Ectodermal cell (in vitro differentiated cells): ENCODE results near the gene GRK5.

ENCODE experiments used
- H3K27ac ChIP-seq: 2 replicates; pipeline ENCODE4 v1.7.0; 2013; ENCODE audit warnings: mild to moderate bottlenecking, low read depth, low read length; ENCODE audit not compliant: insufficient read depth, poor library complexity, severe bottlenecking
- H3K27me3 ChIP-seq: 2 replicates; pipeline ENCODE4 v1.7.0; 2013; ENCODE audit warnings: mild to moderate bottlenecking, low read length; ENCODE audit not compliant: insufficient read depth, control insufficient read depth, poor library complexity, severe bottlenecking
- H3K36me3 ChIP-seq: one replicate; pipeline ENCODE4 v1.7.0; 2013; ENCODE audit warnings: low read length; ENCODE audit not compliant: control insufficient read depth, insufficient read depth
- H3K4me1 ChIP-seq: one replicate; pipeline ENCODE4 v1.7.0; 2013; ENCODE audit warnings: low read length; ENCODE audit not compliant: control insufficient read depth, insufficient read depth
- H3K4me3 ChIP-seq: 2 replicates; pipeline ENCODE4 v1.7.0; 2013; ENCODE audit warnings: low read depth, low read length, control low read depth; ENCODE audit not compliant: insufficient read depth
- H3K9me3 ChIP-seq: 2 replicates; pipeline ENCODE4 v1.7.0; 2013; ENCODE audit warnings: mild to moderate bottlenecking, low read length, moderate library complexity; ENCODE audit not compliant: control insufficient read depth
- WGBS, 2 experiments: methylation state at CpG; one replicate each; pipeline ENCODE4 v1.1.7; 2013; ENCODE audit warnings: missing lambda C conversion rate in 2 of 2; 5-methylcytosine and 5-hydroxymethylcytosine counted together

Gene GRK5

GRCh38 chr10:119346095-119346832 is 138.9 kb downstream of the GRK5 start:
- H3K36me3 ChIP-seq, result no peaks in the 10 kb centered on the region
- no peak overlapping the region for H3K4me3 ChIP-seq
- no peak overlapping the region for H3K27ac ChIP-seq
- H3K27me3 ChIP-seq, result no peaks in the 10 kb centered on the region
- no peaks in the 10 kb centered on the region for H3K4me1 ChIP-seq
- H3K9me3 ChIP-seq, result no peaks in the 10 kb centered on the region
- WGBS, 2 experiments, result 85 to 86% methylated on average over 16 of the region's 16 CpGs

GRCh38 chr10:119347181-119347974 is 140.0 kb downstream of the GRK5 start:
- 93 to 95% methylated on average over 17 of the region's 17 CpGs for WGBS, 2 experiments
- no peak overlapping the region for H3K4me3 ChIP-seq
- H3K4me1 ChIP-seq, result no peaks in the 10 kb centered on the region
- H3K9me3 ChIP-seq, result no peaks in the 10 kb centered on the region
- H3K36me3 ChIP-seq, result no peaks in the 10 kb centered on the region
- no peaks in the 10 kb centered on the region for H3K27me3 ChIP-seq
- H3K27ac ChIP-seq, result no peak overlapping the region

GRCh38 chr10:119348106-119348505 is 140.7 kb downstream of the GRK5 start:
- 88 to 92% methylated on average over 5 of the region's 5 CpGs for WGBS, 2 experiments
- H3K4me1 ChIP-seq, result no peaks in the 10 kb centered on the region
- no peaks in the 10 kb centered on the region for H3K9me3 ChIP-seq
- H3K27me3 ChIP-seq, result no peaks in the 10 kb centered on the region
- H3K27ac ChIP-seq, result no peak overlapping the region
- H3K36me3 ChIP-seq, result no peaks in the 10 kb centered on the region
- H3K4me3 ChIP-seq, result no peak overlapping the region

GRCh38 chr10:119348516-119349240 is 141.3 kb downstream of the GRK5 start:
- no peaks in the 10 kb centered on the region for H3K9me3 ChIP-seq
- no peaks in the 10 kb centered on the region for H3K36me3 ChIP-seq
- no peaks in the 10 kb centered on the region for H3K4me1 ChIP-seq
- 85 to 87% methylated on average over 15 of the region's 15 CpGs for WGBS, 2 experiments
- H3K27ac ChIP-seq, result no peak overlapping the region
- no peak overlapping the region for H3K4me3 ChIP-seq
- H3K27me3 ChIP-seq, result no peaks in the 10 kb centered on the region

- no peaks in the 10 kb centered on the region for H3K36me3 ChIP-seq
- no peaks in the 10 kb centered on the region for H3K4me1 ChIP-seq
- 91 to 92% methylated on average over 5 of the region's 5 CpGs for WGBS, 2 experiments
- no peak overlapping the region for H3K27ac ChIP-seq
- H3K27me3 ChIP-seq, result no peaks in the 10 kb centered on the region
- H3K9me3 ChIP-seq, result no peaks in the 10 kb centered on the region
- no peak overlapping the region for H3K4me3 ChIP-seq
These were observed 142.0 kb downstream of the GRK5 start for GRCh38 chr10:119349341-119349740.

- H3K27me3 ChIP-seq, result no peaks in the 10 kb centered on the region
- no peak overlapping the region for H3K27ac ChIP-seq
- 95 to 97% methylated on average over 8 to 9 of the region's 9 CpGs for WGBS, 2 experiments
- H3K9me3 ChIP-seq, result no peaks in the 10 kb centered on the region
- no peaks in the 10 kb centered on the region for H3K4me1 ChIP-seq
- no peaks in the 10 kb centered on the region for H3K36me3 ChIP-seq
- H3K4me3 ChIP-seq, result no peak overlapping the region
These were observed 142.6 kb downstream of the GRK5 start for GRCh38 chr10:119349937-119350501.

GRCh38 chr10:119350502-119351097 is 143.2 kb downstream of the GRK5 start:
- no peaks in the 10 kb centered on the region for H3K4me1 ChIP-seq
- H3K27ac ChIP-seq, result no peak overlapping the region
- 91 to 92% methylated on average over 8 of the region's 8 CpGs for WGBS, 2 experiments
- no peaks in the 10 kb centered on the region for H3K27me3 ChIP-seq
- no peaks in the 10 kb centered on the region for H3K36me3 ChIP-seq
- H3K4me3 ChIP-seq, result no peak overlapping the region
- H3K9me3 ChIP-seq, result no peaks in the 10 kb centered on the region

GRCh38 chr10:119351189-119351588 is 143.8 kb downstream of the GRK5 start:
- no peak overlapping the region for H3K27ac ChIP-seq
- no peaks in the 10 kb centered on the region for H3K4me1 ChIP-seq
- WGBS, 2 experiments, result 89 to 92% methylated on average over 4 of the region's 4 CpGs
- no peaks in the 10 kb centered on the region for H3K36me3 ChIP-seq
- no peak overlapping the region for H3K4me3 ChIP-seq
- no peaks in the 10 kb centered on the region for H3K9me3 ChIP-seq
- no peaks in the 10 kb centered on the region for H3K27me3 ChIP-seq

GRCh38 chr10:119352042-119352441 is 144.7 kb downstream of the GRK5 start:
- 95 to 97% methylated on average over 2 of the region's 2 CpGs for WGBS, 2 experiments
- no peak overlapping the region for H3K27ac ChIP-seq
- no peaks in the 10 kb centered on the region for H3K27me3 ChIP-seq
- no peaks in the 10 kb centered on the region for H3K36me3 ChIP-seq
- no peaks in the 10 kb centered on the region for H3K9me3 ChIP-seq
- no peaks in the 10 kb centered on the region for H3K4me1 ChIP-seq
- no peak overlapping the region for H3K4me3 ChIP-seq
